ENCODE data around the gene HERC2. TPM values are rescaled to one million over a fixed set of nuclear protein-coding genes. Genes with fewer than 3 reads are reported as not detected.

Gene HERC2
- total and polyA plus RNA-seq, 5 experiments from 2014 or later = 7.9 to 46.4 (median 11.3) TPM

DNA sequence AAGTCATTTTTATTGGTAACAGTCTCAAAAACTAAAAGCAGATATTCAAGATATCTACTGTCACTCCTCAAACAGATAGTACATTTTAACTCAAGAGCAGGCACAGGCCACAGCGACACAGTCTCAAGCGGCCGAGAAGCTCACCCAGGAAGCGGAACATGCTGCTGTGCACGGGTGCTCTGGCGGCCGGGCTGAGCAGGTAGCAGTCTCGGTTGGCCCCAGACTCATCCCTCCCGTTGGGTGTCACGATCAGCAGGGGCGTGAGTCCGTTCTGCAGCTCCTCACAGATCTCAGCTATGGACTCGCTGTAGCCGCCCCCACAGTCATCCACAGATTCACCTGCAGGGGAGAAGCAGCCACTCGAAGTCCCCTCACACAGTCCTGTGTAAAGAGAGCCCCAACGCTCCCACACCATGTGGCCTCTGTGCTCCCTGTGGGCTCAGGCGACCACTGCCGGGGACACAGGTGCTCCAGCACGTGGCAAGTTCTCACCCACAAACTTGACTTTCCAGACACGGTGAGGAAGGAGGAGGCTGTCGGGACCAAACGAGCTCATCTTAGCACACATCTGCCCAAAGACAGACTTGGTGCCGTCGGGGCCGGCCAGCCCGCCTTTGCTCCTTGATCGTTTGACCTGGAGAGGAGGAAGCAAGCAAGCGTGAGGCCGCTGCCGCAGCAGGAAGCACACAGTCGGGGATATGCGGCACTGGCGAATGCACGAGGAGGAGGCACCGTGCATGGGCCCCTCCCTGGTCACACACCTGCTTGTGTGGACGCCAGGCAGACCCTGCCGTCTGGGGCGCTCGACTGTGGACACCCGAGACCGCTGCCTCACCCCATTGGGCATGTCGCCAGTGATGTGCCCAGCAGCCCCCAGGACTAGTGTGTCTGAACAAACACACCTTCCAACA is 205.2 kb downstream of the HERC2 start:
- Mint-ChIP-seq H3K36me3 (peaks cover 7 to 92% (median 34%) of the 10 kb centered on the region in 3 donors), H3K4me3 (no peak overlapping the region), H3K9me3 (no peaks in the 10 kb centered on the region), H3K4me1 (peaks cover 0 to 1% (median 0%) of the 10 kb centered on the region in 4 donors), H3K27ac (peak overlapping the region in 1 of 10 donors; percentile 25), H3K27me3 (no peaks in the 10 kb centered on the region)
- ATAC-seq (no peak), DNase-seq (no peak)
- POLR2A ChIA-PET = interaction anchor here (0.6 kb wide), 1 partner anchor 29 kb away, joined by 3 read pairs; no protein-coding TSS in a partner anchor

DNA sequence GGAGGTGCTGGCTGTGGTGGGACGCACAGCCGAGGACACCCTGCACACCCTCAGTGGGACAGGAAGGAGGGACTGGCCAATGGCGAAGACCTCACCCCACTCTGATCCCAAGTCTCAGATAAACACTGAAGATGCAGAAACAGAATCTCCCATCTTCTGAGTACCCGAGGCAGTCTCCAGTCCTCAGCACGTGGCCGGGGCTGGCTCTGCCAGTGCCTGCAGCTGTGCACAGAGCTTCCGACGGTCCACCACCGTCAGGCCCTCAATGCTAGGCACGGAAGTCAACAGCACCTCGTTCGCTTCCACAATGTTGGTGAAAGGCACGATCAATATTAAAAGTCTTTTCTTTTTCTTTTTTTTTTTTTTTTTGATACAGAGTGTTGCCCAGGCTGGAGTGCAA is 206.1 kb downstream of the HERC2 start:
- no peaks in the 10 kb centered on the region for H3K4me1 Mint-ChIP-seq
- H3K27ac Mint-ChIP-seq = peak overlapping the region in 1 of 10 donors; percentile 9
- peaks cover 13 to 92% (median 36%) of the 10 kb centered on the region in 3 donors for H3K36me3 Mint-ChIP-seq
- H3K4me3 Mint-ChIP-seq = no peak overlapping the region
- ATAC-seq (no peak), DNase-seq (no peak)
- H3K9me3 Mint-ChIP-seq = no peaks in the 10 kb centered on the region
- no peaks in the 10 kb centered on the region for H3K27me3 Mint-ChIP-seq
- POLR2A ChIA-PET = interaction anchor here (0.6 kb wide), 1 partner anchor 30 kb away, joined by 3 read pairs; no protein-coding TSS in a partner anchor

DNA sequence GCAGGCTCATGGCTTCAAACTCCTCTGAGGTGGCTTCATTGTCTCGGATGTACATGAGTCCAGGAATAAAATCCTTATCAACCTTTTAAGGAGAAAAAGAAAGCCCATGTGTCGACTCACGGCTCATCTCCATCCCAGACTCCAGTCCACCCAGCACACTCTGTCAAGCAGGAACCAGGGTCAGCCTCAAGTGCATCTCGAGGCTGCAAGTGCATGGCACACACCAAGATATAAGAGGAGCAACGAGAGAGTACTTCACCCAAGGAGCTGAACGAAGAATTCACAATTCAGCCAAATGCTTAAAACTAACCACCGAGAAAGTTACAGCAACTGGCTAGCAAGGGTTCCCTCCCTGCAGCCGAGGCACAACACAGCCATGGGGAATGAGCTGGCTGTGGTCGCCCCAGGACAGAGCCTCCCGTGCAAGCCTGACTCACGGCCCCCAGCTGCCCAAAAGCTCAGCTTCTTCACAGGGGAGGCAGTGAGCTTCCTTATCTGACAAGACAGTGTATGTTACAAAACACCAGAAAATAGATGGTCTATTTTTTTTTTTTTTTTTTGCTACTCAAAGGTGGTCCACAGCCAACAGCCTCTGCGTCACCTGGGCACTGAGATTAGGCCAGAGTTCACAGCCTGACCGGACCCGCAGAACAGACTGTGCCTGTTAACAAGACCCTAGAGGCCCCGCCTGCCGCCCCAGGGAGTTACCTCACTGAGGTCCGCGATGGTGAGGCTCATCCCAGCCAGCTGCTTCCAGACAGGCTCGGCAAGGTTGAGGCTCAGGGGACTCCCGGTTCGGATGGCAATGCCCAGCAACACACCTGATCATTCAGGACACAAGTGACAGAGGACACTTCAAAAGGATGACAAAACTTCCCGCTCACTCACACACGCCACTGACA is 207.0 kb downstream of the HERC2 start:
- Mint-ChIP-seq H3K4me1 (no peaks in the 10 kb centered on the region), H3K27ac (no peak overlapping the region)

DNA sequence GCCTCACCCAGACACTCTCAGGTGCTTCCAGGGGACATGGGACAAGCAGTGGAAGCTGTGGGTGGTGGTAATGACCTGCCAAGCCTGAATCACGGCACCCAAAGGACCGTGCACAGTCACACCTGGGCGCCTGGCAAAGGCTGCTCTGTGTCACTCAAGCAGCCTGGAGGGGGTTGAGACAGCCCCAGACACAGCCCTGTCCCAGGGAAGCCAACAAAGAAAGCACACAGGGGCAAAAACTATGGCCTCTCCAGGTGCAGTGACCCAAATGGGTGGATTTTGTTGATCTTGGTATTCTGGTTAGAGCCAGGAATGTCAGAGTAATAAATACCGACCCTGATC is 207.9 kb downstream of the HERC2 start:
- no peaks in the 10 kb centered on the region for H3K4me1 Mint-ChIP-seq
- POLR2A ChIA-PET = no interaction called here
- no peak overlapping the region for H3K4me3 Mint-ChIP-seq
- peaks cover 13 to 76% (median 31%) of the 10 kb centered on the region in 3 donors for H3K36me3 Mint-ChIP-seq
- no peaks in the 10 kb centered on the region for H3K9me3 Mint-ChIP-seq
- no peak overlapping the region for H3K27ac Mint-ChIP-seq
- ATAC-seq (no peak), DNase-seq (no peak)
- no peaks in the 10 kb centered on the region for H3K27me3 Mint-ChIP-seq

More for the DNA sequence above, 207.0 kb downstream of the HERC2 start:
- POLR2A ChIA-PET = no interaction called here
- DNase-seq = no peak
- Mint-ChIP-seq H3K36me3 (peaks cover 13 to 83% (median 31%) of the 10 kb centered on the region in 3 donors), H3K27me3 (no peaks in the 10 kb centered on the region), H3K9me3 (no peaks in the 10 kb centered on the region), H3K4me3 (no peak overlapping the region)
- no peak for ATAC-seq

DNA sequence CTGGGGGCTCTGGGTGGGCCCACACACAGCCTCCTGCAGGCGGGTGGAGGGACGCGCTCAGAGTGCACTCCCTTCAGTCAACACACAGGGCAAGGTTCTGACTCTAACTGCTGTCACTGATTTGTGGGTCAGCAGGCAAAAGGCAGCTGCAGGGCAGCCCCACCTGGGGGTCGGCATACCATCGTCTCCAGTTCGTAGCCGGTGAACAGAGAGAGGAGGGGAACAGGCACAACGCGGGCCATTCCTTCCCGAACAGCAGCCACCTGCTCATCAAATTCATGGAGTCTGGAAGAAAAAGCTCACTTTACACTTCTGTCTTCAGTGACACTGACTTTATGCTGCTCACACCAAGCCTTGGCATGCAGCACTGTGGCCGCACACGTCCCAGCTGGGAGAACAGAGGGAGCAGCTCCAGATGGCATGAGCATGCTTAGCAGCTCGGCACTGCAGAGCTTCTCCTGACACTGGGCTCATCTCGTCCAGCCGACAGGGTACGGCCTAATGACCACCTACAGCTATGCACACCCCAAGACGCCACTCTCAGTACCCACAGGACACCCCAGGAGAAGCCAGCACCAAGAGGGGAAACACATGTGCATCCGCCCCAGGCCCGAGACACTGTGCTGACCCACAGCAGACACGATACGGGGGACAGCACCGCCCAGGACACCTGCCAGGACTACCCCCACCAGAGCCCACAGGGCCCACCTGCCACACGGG is 208.4 kb downstream of the HERC2 start:
- Mint-ChIP-seq H3K4me3 (no peak overlapping the region), H3K4me1 (no peaks in the 10 kb centered on the region), H3K27me3 (no peaks in the 10 kb centered on the region), H3K36me3 (peaks cover 13 to 70% (median 29%) of the 10 kb centered on the region in 3 donors), H3K27ac (peak overlapping the region in 1 of 10 donors; percentile 61), H3K9me3 (no peaks in the 10 kb centered on the region)
- POLR2A ChIA-PET = no interaction called here
- DNase-seq (no peak), ATAC-seq (no peak)

DNA sequence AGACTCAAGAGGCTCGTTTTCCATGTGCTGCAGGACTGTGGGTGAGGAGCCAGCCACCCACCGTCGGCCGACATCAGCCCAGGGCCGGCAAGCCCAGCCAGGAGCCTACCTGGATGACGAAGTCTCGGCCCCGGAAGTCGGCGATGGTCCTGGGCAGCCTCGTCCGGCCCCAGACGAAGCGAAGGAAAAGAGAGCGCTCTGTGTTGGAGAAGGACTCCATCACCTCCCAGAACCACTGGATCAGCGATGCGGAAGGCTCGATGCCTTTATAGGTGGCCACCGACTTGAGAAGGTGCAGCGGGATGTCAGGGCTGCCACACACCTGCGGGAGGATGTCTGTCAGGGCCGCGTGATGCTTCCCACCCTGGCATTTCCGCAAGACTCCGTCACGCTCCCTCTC is 209.0 kb downstream of the HERC2 start:
- H3K27me3 Mint-ChIP-seq = peaks cover 0 to 1% (median 0%) of the 10 kb centered on the region in 5 donors
- no peaks in the 10 kb centered on the region for H3K9me3 Mint-ChIP-seq
- H3K36me3 Mint-ChIP-seq = peaks cover 13 to 66% (median 26%) of the 10 kb centered on the region in 3 donors
- DNase-seq (no peak), ATAC-seq (no peak)
- POLR2A ChIA-PET = no interaction called here
- H3K27ac Mint-ChIP-seq = no peak overlapping the region
- H3K4me1 Mint-ChIP-seq = peaks cover 0 to under 1% (median 0%) of the 10 kb centered on the region in 4 donors
- H3K4me3 Mint-ChIP-seq = no peak overlapping the region

DNA sequence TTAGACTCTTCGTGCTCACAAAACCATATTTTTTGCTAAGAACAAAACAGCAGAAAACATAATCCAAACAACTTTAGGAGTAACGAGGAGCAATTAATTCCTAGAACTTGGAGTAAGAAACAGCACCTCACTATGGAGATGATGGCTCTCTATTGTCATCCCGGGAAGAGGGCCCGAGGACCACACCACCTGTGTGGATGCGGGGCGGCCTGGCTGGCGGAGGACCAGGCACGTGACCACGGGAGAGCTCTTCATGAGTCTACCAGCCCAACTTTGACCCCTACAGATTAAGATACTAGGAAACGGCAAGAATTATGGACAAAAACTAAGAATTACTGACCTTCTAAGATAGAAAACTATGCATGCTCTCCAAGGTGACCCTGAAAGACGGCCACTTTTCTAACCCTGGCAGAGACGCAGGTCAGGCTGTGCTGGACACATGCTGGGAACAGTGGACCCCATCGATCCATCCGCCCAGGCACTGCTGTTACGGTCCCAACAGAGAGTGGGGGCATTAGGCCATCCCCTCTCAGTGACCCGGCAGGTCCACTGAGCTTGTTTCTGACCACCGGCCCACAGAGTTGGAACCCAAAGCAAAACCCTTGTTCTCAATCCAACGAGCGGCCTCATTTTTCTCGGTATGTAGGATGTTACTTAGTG is 209.7 kb downstream of the HERC2 start:
- H3K36me3 Mint-ChIP-seq = peaks cover 13 to 58% (median 20%) of the 10 kb centered on the region in 3 donors
- H3K9me3 Mint-ChIP-seq = no peaks in the 10 kb centered on the region
- peaks cover 0 to 3% (median 1%) of the 10 kb centered on the region in 4 donors for H3K4me1 Mint-ChIP-seq
- DNase-seq (no peak), ATAC-seq (no peak)
- peak overlapping the region in 1 of 10 donors; percentile 20 for H3K4me3 Mint-ChIP-seq
- peaks cover 0 to 3% (median 0%) of the 10 kb centered on the region in 5 donors for H3K27me3 Mint-ChIP-seq
- POLR2A ChIA-PET = no interaction called here
- H3K27ac Mint-ChIP-seq = peak overlapping the region in 2 of 10 donors; percentile 8 to 57

DNA sequence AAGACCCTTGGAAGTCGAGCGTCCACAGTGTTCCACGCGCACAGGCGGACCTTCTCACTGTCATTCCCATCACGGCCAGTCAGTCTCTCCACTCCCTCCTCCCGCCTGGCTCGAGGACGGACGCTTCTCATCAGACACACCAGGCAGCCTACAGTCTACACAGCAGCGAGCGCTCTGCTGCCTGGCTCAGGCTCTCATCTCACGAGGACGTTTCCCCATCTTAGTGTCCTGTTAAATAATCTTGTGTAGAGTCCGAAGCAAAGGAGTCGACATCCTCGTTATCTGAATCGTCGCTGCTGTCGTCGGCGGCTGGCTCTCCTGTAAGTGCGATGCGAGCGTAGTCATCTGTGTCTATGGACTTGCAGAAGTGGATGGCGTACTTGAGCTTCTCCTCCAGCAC is 210.4 kb downstream of the HERC2 start:
- peak overlapping the region in 1 of 10 donors; percentile 8 for H3K27ac Mint-ChIP-seq
- H3K9me3 Mint-ChIP-seq = no peaks in the 10 kb centered on the region
- no peak for ATAC-seq
- POLR2A ChIA-PET = no interaction called here
- H3K4me1 Mint-ChIP-seq = peaks cover 0 to 5% (median 2%) of the 10 kb centered on the region in 4 donors
- no peak for DNase-seq
- H3K4me3 Mint-ChIP-seq = no peak overlapping the region
- H3K36me3 Mint-ChIP-seq = peaks cover 13 to 51% (median 20%) of the 10 kb centered on the region in 3 donors
- peaks cover 0 to 4% (median 0%) of the 10 kb centered on the region in 5 donors for H3K27me3 Mint-ChIP-seq

DNA sequence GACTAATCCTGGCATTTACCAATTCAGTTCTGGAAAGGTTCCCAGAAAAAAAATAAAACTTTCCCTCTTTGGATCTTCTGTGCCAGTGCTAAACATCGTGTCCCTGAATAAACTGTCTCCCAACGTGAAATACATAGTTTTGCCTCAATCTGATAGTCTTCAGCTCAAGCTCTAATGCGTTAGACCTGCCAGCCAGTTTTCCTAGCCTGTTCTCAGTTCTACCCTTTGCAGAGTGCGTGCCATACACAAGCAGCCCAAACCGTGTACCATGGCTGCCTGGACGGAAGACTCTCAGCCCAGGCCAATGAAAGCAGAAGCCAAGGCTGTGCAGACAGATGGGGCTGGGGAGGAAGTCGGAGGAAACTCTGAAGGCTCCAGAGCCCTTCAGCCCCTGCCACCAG is 211.5 kb downstream of the HERC2 start:
- POLR2A ChIA-PET = no interaction called here
- Mint-ChIP-seq H3K27ac (no peak overlapping the region), H3K9me3 (no peaks in the 10 kb centered on the region), H3K4me1 (peaks cover 5 to 12% (median 9%) of the 10 kb centered on the region in 4 donors), H3K27me3 (peaks cover 0 to 10% (median 9%) of the 10 kb centered on the region in 5 donors), H3K36me3 (peaks cover 10 to 44% (median 17%) of the 10 kb centered on the region in 3 donors), H3K4me3 (no peak overlapping the region)
- DNase-seq (no peak), ATAC-seq (no peak)

DNA sequence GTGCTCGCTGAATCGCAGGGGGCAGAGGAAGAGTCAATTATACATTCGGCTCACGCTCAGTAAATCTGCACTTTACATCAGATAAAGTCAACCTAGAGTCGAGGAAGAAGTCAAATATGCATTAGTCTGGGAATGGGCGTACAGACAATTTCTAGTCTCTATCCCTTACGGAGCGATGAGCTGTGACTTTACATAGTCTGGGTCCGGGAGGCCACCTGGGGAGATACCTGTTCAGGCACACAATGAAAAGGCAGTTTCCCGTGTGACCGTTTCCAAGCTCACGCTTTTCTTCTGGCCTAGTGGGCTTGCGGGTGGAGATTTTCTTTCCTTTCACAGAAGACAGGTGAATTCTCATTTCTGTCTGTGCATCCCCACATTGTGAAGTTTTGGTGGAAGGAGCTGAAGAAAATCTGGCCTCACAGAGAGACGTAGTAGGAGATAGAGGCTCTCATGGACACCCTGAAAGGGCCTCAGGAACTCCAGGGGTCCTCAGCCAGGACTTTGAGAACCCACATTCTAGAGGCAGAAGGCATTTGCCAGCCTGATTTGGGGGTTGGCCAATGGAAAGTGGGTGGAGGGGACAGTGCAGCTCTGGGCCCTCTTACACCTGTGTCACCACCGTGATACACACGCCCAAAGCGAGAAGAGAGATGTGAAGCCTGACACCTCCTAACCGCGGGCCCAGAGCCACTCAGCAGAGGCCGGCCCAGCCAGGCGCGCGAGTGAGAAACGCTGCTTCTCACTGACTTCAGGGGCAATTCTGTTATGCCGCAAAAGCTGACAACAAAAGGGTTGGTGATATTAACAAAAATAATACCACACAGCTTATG is 212.1 kb downstream of the HERC2 start:
- Mint-ChIP-seq H3K9me3 (no peaks in the 10 kb centered on the region), H3K4me1 (peaks cover 5 to 14% (median 12%) of the 10 kb centered on the region in 4 donors), H3K36me3 (peaks cover 9 to 40% (median 16%) of the 10 kb centered on the region in 3 donors), H3K27me3 (peaks cover 2 to 15% (median 12%) of the 10 kb centered on the region in 5 donors), H3K27ac (peak overlapping the region in 3 of 10 donors; percentile 37 to 44 (median 38)), H3K4me3 (peak overlapping the region in 2 of 10 donors; percentile 4 to 11)
- no peak for ATAC-seq
- POLR2A ChIA-PET = no interaction called here
- DNase-seq = no peak

DNA sequence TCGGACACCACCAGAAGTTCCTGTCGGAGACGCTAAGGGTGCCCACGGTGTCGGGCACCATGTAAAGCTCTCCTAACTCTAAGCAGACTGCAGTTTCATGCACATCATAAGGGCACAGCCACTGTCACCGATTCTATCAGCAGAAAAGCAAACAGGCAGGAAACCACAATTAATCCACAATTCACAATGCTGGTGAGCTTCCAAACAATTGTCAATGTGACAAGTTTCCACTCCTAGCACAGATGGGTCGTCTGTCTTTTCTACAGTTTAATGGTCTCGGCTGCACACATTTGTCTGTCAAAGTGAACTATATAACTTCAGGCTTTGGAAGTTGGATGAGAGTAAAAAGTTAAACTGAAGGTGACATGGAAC is 214.1 kb downstream of the HERC2 start:
- no peaks in the 10 kb centered on the region for H3K9me3 Mint-ChIP-seq
- DNase-seq = no peak
- peaks cover 14 to 24% (median 16%) of the 10 kb centered on the region in 3 donors for H3K36me3 Mint-ChIP-seq
- peaks cover 10 to 34% (median 30%) of the 10 kb centered on the region in 5 donors for H3K27me3 Mint-ChIP-seq
- peaks cover 7 to 16% (median 12%) of the 10 kb centered on the region in 4 donors for H3K4me1 Mint-ChIP-seq
- no peak for ATAC-seq
- H3K4me3 Mint-ChIP-seq = peak overlapping the region; percentile 64 to 90 (median 84)
- POLR2A ChIA-PET = no interaction called here
- H3K27ac Mint-ChIP-seq = peak overlapping the region in 3 of 10 donors; percentile 25 to 57 (median 48)

Data from naive thymus-derived CD8-positive, alpha-beta T cell (primary cell).